A673 (cell line): ENCODE results near the gene C10orf95.

Experiments used
- EZH2 ChIP-seq: fragments of 200-600 bp; sonication (generic); IDR thresholded peaks from 2 replicates; pipeline ENCODE4 v1.6.1; 2017; ENCODE audit warnings: borderline replicate concordance, low read depth, mild to moderate bottlenecking, mixed read lengths, antibody characterized with exemption, low read length; ENCODE audit not compliant: poor library complexity, severe bottlenecking
- TF ChIP-seq, protein P1 (sequence below): fragments of 300-800, 200-600 bp; sonication (generic); conservative IDR thresholded peaks from 2 replicates; pipeline ENCODE4 v1.5.1; 2017; ENCODE audit warnings: low read depth, mild to moderate bottlenecking, antibody characterized with exemption, low read length, moderate library complexity, mixed read lengths

DNA sequence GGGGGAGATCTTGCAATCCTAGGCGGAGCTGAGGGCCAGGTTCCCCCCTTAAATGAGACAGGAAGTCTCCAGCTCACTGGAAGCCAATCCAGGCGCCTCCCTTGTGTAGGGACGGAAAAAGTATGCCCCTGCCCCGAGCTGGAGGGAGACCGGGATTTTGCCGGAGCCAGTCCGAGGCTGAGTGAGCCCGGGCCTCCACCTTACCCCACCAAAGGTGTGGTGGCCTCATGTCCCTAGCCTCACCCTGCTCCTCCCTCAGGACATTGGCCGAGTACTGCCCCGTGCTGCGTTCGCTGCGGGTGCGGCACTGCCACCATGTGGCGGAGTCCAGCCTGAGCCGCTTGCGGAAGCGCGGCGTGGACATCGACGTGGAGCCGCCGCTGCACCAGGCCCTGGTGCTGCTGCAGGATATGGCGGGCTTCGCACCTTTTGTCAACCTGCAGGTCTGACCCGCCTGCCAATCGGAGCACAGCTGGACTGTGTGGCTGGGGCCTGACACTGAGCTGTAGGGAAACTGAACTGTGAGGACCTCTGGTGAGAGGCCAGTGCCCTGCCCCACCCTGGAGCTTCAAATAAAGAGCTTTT, 28.7 kb downstream of the C10orf95 start:
- TF ChIP-seq, protein P1, sequence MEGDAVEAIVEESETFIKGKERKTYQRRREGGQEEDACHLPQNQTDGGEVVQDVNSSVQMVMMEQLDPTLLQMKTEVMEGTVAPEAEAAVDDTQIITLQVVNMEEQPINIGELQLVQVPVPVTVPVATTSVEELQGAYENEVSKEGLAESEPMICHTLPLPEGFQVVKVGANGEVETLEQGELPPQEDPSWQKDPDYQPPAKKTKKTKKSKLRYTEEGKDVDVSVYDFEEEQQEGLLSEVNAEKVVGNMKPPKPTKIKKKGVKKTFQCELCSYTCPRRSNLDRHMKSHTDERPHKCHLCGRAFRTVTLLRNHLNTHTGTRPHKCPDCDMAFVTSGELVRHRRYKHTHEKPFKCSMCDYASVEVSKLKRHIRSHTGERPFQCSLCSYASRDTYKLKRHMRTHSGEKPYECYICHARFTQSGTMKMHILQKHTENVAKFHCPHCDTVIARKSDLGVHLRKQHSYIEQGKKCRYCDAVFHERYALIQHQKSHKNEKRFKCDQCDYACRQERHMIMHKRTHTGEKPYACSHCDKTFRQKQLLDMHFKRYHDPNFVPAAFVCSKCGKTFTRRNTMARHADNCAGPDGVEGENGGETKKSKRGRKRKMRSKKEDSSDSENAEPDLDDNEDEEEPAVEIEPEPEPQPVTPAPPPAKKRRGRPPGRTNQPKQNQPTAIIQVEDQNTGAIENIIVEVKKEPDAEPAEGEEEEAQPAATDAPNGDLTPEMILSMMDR: peak; percentile 90
- TF ChIP-seq EZH2: no peak
